HG03575 (cell line): Measurements from ENCODE around the gene UTS2B.

ENCODE experiments used
- ATAC-seq: cut with Tn5 transposase; IDR thresholded peaks from one replicate; pipeline ENCODE4 v1.9.1; 2021; ENCODE audit not compliant: unreplicated experiment, insufficient number of reproducible peaks, low FRiP score; ENCODE audit errors: extremely low read depth

Gene UTS2B

DNA sequence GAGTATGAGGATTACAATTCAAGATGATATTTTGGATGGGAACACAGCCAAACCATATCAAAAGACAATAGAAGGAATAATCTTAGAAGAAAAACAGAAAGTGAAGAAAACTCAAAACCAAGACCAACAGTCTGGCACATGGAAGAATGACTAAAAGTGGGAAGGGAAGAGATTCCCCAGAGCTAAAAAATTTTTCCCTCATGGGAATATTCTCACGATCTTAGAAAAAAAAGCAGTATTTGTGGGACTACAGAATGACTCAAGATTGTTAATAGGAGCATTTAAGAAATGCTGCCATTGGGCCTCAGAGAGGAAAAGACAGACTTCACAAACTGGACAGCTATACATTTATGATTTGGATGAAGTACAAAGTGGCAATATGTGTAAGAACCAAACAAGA lies 113.0 kb downstream of the UTS2B start:
- no peak for ATAC-seq
